Measurements from ENCODE around the gene GTF3A.

GRCh38 chr13:27423333-27423732, 1.1 kb upstream of the GTF3A start:
- TF ChIP-seq CEBPB (IDR thresholded peaks at IDR 0.05) (no peak), ZBTB7A (IDR thresholded peaks at IDR 0.05; ENCODE audit: low read depth) (no peak), NFIC (IDR thresholded peaks at IDR 0.05) (no peak), EGR1 (IDR thresholded peaks at IDR 0.05) (no peak), TAF1 (IDR thresholded peaks at IDR 0.05; ENCODE audit: low read depth) (no peak), EP300 (IDR thresholded peaks at IDR 0.05; ENCODE audit: borderline replicate concordance) (no peak), FOXM1 (IDR thresholded peaks at IDR 0.05; ENCODE audit: borderline replicate concordance, low read depth) (no peak), YY1 (IDR thresholded peaks at IDR 0.05; ENCODE audit: low read depth) (no peak), MAX (IDR thresholded peaks at IDR 0.05) (no peak)

All from Ishikawa (cell line).